Right cardiac atrium (tissue), 5 donors: ENCODE measurements around the gene C22orf31. TPM values are rescaled to one million over a fixed set of nuclear protein-coding genes. Genes with fewer than 3 reads are reported as not detected.

Experiments used
- ATAC-seq, 2 donors: fragments of 200-7000 bp; cut with Tn5 transposase; one replicate each; pipeline versions ENCODE4 v1.8.0 to v1.9.1; 2020; ENCODE audit warnings: moderate library complexity in 2 of 2, mild to moderate bottlenecking in 1 of 2
- DNase-seq, 3 donors: peaks; one replicate each; pipeline ENCODE4 v3.0.0-alpha.2; 2020
- H3K27ac ChIP-seq: one replicate; pipeline ENCODE4 v1.5.1; 2013; ENCODE audit warnings: mild to moderate bottlenecking, low read length, control low read depth, moderate library complexity
- H3K27me3 ChIP-seq: one replicate; pipeline ENCODE4 v1.6.1; 2013; ENCODE audit not compliant: control insufficient read depth, insufficient read depth
- H3K4me1 ChIP-seq: one replicate; pipeline ENCODE4 v1.6.1; 2013; ENCODE audit warnings: low read length; ENCODE audit not compliant: control insufficient read depth, insufficient read depth
- H3K4me3 ChIP-seq: one replicate; pipeline ENCODE4 v1.5.1; 2013; ENCODE audit warnings: low read length, control low read depth
- H3K9me3 ChIP-seq: one replicate; pipeline ENCODE4 v1.6.1; 2013; ENCODE audit warnings: low read length; ENCODE audit not compliant: control insufficient read depth
- WGBS: extraction: QIAGEN DNeasy Blood & Tissue Kit; methylation state at CpG from one replicate; pipeline ENCODE4 v1.1.7; 2013; 5-methylcytosine and 5-hydroxymethylcytosine counted together
- intact Hi-C, 4 donors: fragments of 100-400 bp; cut with DNase I; formaldehyde crosslinking; loops; one replicate each; pipeline versions ENCODE4 v1.11.0 to v1.14.0; 2022 to 2023
- polyA plus RNA-seq: library from polyadenylated mRNA; stranded (reverse); fragments of 200-250 nt; gene quantifications from one replicate; pipeline ENCODE4 v1.2.3, GENCODE V29; 2013
- total RNA-seq, 4 donors: library from RNA; stranded (reverse); fragmentation: NEBNext Ultra II Directional; extraction: Animal tissue kit (Norgen Biotek cat#: 25700); gene quantifications; one replicate each; pipeline ENCODE4 v1.2.1, GENCODE V29; 2021
- donor health status: healthy with polysubstance abuse.
- donor health status: DM: no; HTN: yes; CAD: no.
- donor health status: DM: no; HTN: no; CAD: no.
- donor health status: DM: no; HTN: yes; CAD: no; lungs with severe emphysema.
- donor health status: DM: yes; HTN: yes; CAD: no.

C22orf31 gene
- total and polyA plus RNA-seq, 5 donors = 0.14 to 0.46 (median 0.31) TPM; not detected in 2

GRCh38 chr22:29081517-29082236 lies 20.0 kb upstream of the C22orf31 start:
- Histone ChIP-seq H3K4me3 (no peak overlapping the region), H3K9me3 (no peaks in the 10 kb centered on the region), H3K27ac (peak overlapping the region; percentile 27), H3K4me1 (peaks cover 13% of the 10 kb centered on the region), H3K27me3 (no peaks in the 10 kb centered on the region)
- DNase-seq (no peak), ATAC-seq (peak; percentile 51 to 64)
- 42% methylated on average over 3 of the region's 3 CpGs for WGBS
- intact Hi-C loops = no loop called here

DNA sequence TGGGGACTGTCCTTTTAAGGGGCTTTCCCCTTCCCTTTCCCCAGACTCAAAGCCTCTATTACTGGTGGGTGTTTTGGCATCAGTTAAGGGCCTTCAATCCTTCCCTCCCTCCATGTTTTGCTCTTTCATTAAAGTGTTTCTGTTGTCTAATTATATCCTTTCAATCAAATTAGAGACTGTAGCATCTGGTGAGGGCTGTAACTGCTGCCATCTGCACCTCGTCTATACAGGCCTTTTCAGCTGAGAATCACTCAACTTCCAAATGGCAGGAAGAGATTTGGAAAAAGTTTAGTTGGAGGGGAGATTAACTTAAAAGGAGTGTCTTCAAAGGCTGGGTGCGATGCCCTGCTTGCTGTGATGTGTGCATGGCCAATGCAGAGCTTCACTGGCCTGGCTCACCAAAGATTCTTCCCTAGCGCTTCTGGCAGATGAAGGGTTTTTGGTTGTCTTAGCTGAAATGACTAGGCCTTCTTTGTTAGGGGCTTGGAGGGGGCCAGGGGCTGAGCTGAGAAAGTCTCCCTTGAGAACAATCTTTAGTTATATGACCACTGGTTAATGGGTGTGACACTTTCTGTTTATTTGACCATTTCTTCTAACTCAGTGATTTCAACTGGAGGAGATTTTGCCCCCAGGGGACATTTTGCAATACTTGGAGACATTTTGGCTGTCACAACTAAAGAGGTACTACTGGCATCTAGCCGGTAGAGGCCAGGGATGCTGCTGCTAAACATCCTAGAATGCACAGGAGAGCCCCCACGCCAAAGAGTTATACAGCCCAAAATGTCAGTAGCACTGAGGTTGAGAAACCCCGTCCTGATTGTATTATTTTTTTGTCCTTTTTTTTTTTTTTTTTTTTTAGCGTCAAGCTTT lies 18.7 kb upstream of the C22orf31 start:
- intact Hi-C loops = no loop called here
- Histone ChIP-seq H3K27ac (peak overlapping the region; percentile 67), H3K4me3 (no peak overlapping the region), H3K9me3 (no peaks in the 10 kb centered on the region), H3K4me1 (peaks cover 13% of the 10 kb centered on the region), H3K27me3 (no peaks in the 10 kb centered on the region)
- peak; percentile 54 to 62 (median 58) for DNase-seq
- WGBS = 68% methylated on average over 7 of the region's 7 CpGs
- peak; percentile 39 to 48 for ATAC-seq

- intact Hi-C loops = loop anchor here in 2 of 4 donors (10.0 kb wide), 2 partner anchors 65 to 75 kb away; no protein-coding TSS in a partner anchor
- peak overlapping the region; percentile 8 for H3K27ac ChIP-seq
- ATAC-seq (no peak), DNase-seq (no peak)
- no peak overlapping the region for H3K4me3 ChIP-seq
- H3K4me1 ChIP-seq = peaks cover 15% of the 10 kb centered on the region
- no peaks in the 10 kb centered on the region for H3K9me3 ChIP-seq
- WGBS = 70% methylated on average over 8 of the region's 8 CpGs
- no peaks in the 10 kb centered on the region for H3K27me3 ChIP-seq
These were observed 17.7 kb upstream of the C22orf31 start for GRCh38 chr22:29079218-29079901.

DNA sequence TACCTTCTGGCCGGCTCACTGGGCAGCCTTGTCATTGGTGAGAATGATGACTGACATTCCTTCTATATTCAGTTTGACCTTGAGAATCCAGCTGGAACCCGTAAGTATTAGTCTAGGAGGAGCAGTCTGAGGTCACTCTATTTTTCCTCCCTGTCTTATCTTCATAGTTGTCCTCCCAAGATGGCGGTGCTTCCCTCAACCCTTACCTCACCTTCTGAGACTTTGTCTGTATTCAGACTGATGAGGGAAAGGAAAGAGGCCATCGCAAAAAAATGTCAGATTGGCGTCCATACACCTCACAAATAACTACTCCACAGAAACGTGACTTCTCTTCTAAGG lies 17.2 kb upstream of the C22orf31 start:
- Histone ChIP-seq H3K4me3 (no peak overlapping the region), H3K9me3 (no peaks in the 10 kb centered on the region), H3K4me1 (peaks cover 15% of the 10 kb centered on the region), H3K27ac (peak overlapping the region; percentile 72), H3K27me3 (no peaks in the 10 kb centered on the region)
- DNase-seq (no peak), ATAC-seq (no peak)
- WGBS = 76% methylated on average over 6 of the region's 6 CpGs
- intact Hi-C loops = loop anchor here in 2 of 4 donors (10.0 kb wide), 2 partner anchors 66 to 76 kb away; no protein-coding TSS in a partner anchor

DNA sequence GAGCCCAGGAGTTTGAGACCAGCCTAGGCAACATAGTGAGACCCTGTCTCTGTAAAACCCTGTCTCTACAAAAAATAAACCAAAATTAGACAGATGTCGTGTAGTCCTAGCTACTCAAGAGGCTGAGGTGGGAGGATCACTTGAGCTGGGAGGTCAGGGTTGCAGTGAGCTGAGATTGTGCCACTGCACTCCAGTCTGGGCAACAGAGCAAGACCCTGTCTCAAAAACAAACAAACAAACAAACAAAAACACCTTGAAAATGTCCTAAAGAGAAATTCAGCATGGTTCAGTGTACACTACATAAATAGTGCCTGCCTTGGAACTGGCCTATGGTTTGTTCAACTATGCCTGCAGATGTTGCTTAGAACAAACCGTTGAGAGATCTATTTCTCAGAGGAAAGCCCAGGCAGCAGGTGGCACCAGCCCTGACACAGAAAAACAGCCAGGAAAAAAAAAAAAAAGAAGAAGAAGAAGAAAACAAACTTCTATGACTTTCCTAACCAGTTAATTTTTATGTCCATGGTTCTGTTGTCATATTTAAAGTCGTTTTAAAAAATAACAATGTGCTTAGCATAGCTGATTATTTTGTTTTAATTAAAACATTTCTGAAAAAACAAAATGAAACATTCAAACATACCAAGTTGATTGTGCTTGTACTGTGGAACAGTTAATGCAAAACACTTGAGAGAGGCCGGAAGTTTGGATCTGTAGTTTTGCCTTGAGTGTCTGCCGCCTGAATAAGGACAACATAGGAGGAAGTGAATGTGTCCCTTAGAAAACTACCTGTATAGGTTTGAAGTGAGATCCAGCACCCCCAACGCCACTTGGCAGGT lies 16.6 kb upstream of the C22orf31 start:
- no peak for ATAC-seq
- Histone ChIP-seq H3K27me3 (no peaks in the 10 kb centered on the region), H3K4me3 (no peak overlapping the region), H3K27ac (peak overlapping the region; percentile 72), H3K9me3 (no peaks in the 10 kb centered on the region), H3K4me1 (peaks cover 15% of the 10 kb centered on the region)
- intact Hi-C loops = loop anchor here in 2 of 4 donors (10.0 kb wide), 2 partner anchors 67 to 77 kb away; no protein-coding TSS in a partner anchor
- DNase-seq = no peak
- WGBS = 71% methylated on average over 6 of the region's 6 CpGs

GRCh38 chr22:29074276-29074772 lies 12.7 kb upstream of the C22orf31 start:
- intact Hi-C loops = loop anchor here in 3 of 4 donors (5.0 to 10.0 kb wide), 3 partner anchors 70 to 80 kb away; no protein-coding TSS in a partner anchor
- Histone ChIP-seq H3K4me1 (peaks cover 5% of the 10 kb centered on the region), H3K9me3 (no peaks in the 10 kb centered on the region), H3K27ac (no peak overlapping the region), H3K27me3 (no peaks in the 10 kb centered on the region), H3K4me3 (peak overlapping the region; percentile 85)
- whole genome bisulfite sequencing = 56% methylated on average over 10 of the region's 10 CpGs
- no peak for DNase-seq
- ATAC-seq = peak in 1 of 2 donors; percentile 2

DNA sequence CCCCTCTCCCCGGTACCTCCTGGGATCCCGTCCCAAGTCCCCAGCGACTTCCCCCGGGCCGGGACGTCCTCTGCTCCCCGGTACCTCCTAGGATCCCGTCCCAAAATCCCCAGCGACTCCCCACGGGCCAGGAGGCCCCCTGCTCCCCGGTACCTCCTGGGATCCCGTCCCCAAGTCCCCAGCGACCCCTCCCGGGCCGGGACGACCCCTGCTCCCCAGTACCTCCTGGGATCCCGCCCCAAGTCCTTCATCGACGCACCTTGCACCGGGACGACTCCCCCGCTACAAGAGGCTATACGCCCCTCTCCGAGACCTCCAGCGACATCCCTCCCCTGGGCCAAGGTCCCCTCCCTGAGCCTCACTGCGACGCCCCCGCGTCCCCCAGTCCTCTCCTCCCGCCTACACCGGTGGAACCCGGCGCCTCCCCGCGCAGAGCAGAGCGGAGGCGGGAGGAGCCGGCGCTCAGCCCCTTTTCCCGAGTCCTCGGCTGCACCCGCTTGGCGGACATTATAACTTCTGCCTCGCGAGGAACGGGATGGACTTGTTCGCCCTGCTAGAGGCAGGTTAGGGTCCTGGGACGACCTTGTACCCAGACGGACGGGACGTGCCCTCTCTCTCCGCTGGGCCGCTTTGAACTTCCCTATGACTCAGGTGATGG lies 12.1 kb upstream of the C22orf31 start:
- Histone ChIP-seq H3K27me3 (no peaks in the 10 kb centered on the region), H3K4me3 (peak overlapping the region; percentile 85), H3K9me3 (no peaks in the 10 kb centered on the region), H3K4me1 (peaks cover 2% of the 10 kb centered on the region), H3K27ac (peak overlapping the region; percentile 9)
- intact Hi-C loops = loop anchor here in 3 of 4 donors (5.0 to 10.0 kb wide), 3 partner anchors 71 to 81 kb away; no protein-coding TSS in a partner anchor
- peak; percentile 55 to 83 (median 82) for DNase-seq
- 4% methylated on average over 53 of the region's 53 CpGs for WGBS
- ATAC-seq = peak; percentile 65 to 71

DNA sequence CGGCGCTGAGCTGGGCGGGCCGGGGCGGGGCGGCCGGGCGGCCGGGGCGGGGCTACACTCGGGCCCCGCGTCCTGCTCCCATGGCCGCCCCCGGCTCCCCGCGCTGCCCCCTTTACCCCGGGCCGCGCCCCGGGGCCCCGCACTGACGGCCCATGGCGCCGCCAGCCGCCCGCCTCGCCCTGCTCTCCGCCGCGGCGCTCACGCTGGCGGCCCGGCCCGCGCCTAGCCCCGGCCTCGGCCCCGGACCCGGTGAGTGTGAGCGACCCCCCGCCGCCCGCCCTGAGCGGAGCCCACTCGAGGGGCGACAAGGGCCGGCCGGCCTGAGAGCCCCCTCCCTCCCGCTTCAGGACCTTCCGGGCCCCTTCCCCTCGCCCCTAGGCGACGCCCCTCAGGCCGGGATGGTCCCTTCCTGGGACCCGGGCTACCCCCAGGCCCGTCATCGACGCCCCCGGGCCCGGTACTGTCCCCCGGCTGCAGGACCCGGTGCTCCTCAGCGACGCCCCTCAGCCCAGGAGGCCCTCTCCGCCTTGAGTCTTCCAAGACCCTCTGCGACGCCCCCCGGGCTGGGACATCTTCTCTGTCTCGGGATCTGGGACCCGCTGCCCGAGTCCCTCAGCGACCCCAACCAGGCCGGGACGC lies 11.5 kb upstream of the C22orf31 start, which contains the start of gene KREMEN1:
TSS of gene KREMEN1 (plus strand) at position 57 of the 639 bp plus-strand sequence. CDS start at position 153, 96 bp downstream.
- Histone ChIP-seq H3K4me3 (peak within 1 kb of the TSS; percentile 85), H3K9me3 (no peaks in the 10 kb centered on the region), H3K27ac (peak within 1 kb of the TSS; percentile 9), H3K27me3 (no peaks in the 10 kb centered on the region), H3K4me1 (peaks cover 2% of the 10 kb centered on the region)
- DNase-seq (peak; percentile 39 to 72 (median 70)), ATAC-seq (peak; percentile 14 to 34)
- intact Hi-C loops = loop anchor here in 3 of 4 donors (5.0 to 10.0 kb wide), 3 partner anchors 72 to 82 kb away; no protein-coding TSS in a partner anchor
- WGBS = under 1% methylated on average over 76 of the region's 76 CpGs
